ENCODE data around the gene C1QL1. TPM values are rescaled to one million over a fixed set of nuclear protein-coding genes. Genes with fewer than 3 reads are reported as not detected.
A peak's percentile ranks its signal among the peaks of the same experiment; 100 is the strongest.

The C1QL1 gene
- total and polyA plus RNA-seq, 2 of the 13 experiments (the other 11 are each of a cell fraction or from before 2014, with no cell fraction given): 0.11 TPM

DNA sequence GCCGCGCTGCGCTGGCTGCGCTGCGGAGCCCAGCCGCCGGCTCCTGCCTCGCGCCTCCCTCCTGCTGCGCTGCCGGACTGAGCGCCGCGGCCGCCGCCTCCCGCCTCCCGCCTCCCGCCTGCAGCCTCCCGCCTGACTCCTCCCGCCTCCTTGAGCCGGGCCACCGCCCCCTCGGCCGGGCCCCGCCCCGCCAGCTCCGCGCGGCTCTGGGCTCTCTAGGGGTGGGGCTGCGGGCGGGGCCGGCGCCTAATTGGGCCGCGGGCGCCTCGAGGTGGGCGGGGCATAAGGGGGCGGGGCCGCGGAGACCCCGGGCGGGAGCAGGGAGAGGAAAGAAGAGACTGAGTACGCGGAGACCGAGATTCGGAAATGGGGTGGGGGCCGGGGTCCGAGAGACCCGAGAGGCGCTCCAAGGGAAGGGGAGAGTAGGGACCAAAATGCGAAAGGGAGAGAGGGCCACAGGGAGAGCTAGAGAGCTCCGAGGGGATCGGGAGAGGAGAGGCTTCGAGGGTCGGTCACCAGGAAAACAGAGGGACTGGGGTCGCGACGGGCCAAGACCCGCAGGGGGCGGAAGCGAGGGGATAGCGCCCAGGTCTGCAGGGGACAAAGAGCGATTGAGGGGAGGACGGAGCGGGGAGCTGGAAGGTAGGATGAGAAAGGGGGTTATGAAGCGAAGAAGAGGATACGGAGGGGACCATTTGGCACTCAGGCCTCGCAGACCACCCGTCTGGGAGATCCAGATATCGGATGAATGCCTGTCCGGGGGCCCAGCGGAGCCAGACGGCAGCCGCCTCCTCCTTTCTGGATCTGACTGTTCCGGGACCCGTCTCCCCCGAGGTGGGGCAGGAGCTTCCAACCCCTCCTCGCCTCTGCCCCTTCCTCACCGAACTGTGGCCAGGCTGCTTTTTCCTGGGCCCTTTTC, at the start of gene C1QL1 (continued):
- TF ChIP-seq, protein P1, sequence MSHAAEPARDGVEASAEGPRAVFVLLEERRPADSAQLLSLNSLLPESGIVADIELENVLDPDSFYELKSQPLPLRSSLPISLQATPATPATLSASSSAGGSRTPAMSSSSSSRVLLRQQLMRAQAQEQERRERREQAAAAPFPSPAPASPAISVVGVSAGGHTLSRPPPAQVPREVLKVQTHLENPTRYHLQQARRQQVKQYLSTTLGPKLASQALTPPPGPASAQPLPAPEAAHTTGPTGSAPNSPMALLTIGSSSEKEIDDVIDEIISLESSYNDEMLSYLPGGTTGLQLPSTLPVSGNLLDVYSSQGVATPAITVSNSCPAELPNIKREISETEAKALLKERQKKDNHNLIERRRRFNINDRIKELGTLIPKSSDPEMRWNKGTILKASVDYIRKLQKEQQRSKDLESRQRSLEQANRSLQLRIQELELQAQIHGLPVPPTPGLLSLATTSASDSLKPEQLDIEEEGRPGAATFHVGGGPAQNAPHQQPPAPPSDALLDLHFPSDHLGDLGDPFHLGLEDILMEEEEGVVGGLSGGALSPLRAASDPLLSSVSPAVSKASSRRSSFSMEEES (CRISPR knock-in tag; IDR thresholded peaks at IDR 0.05): 0 out of 2 replicates have a peak, but pooled peaks have one; percentile 14
- no peak for TF ChIP-seq ZNF343 (CRISPR knock-in tag; IDR thresholded peaks at IDR 0.05)
- 0 out of 2 replicates have a peak, but pooled peaks have one; percentile 31 for TF ChIP-seq ZNF329 (CRISPR knock-in tag; IDR thresholded peaks at IDR 0.05; ENCODE audit: low read depth)
- TF ChIP-seq, protein P2, sequence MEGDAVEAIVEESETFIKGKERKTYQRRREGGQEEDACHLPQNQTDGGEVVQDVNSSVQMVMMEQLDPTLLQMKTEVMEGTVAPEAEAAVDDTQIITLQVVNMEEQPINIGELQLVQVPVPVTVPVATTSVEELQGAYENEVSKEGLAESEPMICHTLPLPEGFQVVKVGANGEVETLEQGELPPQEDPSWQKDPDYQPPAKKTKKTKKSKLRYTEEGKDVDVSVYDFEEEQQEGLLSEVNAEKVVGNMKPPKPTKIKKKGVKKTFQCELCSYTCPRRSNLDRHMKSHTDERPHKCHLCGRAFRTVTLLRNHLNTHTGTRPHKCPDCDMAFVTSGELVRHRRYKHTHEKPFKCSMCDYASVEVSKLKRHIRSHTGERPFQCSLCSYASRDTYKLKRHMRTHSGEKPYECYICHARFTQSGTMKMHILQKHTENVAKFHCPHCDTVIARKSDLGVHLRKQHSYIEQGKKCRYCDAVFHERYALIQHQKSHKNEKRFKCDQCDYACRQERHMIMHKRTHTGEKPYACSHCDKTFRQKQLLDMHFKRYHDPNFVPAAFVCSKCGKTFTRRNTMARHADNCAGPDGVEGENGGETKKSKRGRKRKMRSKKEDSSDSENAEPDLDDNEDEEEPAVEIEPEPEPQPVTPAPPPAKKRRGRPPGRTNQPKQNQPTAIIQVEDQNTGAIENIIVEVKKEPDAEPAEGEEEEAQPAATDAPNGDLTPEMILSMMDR (CRISPR knock-in tag; IDR thresholded peaks at IDR 0.05): peak; percentile 65
- no peak for TF ChIP-seq NFKBIZ (CRISPR knock-in tag; IDR thresholded peaks at IDR 0.05)
- peak; percentile 47; the same call in 1 of the 2 replicates for TF ChIP-seq ZBTB7B (CRISPR knock-in tag; IDR thresholded peaks at IDR 0.05)
- peak; percentile 22 for TF ChIP-seq YY1 (IDR thresholded peaks at IDR 0.05; ENCODE audit: insufficient read depth, insufficient replicate concordance, low read depth, low read length)
- peak; percentile 34; the same call in 1 of the 2 replicates for TF ChIP-seq ZNF547 (CRISPR knock-in tag; IDR thresholded peaks at IDR 0.05)
- peak; percentile 8; the same call in 1 of the 2 replicates for TF ChIP-seq MTA1 (CRISPR knock-in tag; IDR thresholded peaks at IDR 0.05; ENCODE audit: borderline replicate concordance)
- TF ChIP-seq ZBTB7A (CRISPR knock-in tag; IDR thresholded peaks at IDR 0.05): peak; percentile 67; the same call in 1 of the 2 replicates
- TF ChIP-seq AHR (CRISPR knock-in tag; IDR thresholded peaks at IDR 0.05): 0 out of 2 replicates have a peak, but pooled peaks have one; percentile 75
- TF ChIP-seq ASH2L (IDR thresholded peaks at IDR 0.05; ENCODE audit: insufficient read length, low read depth, low read length): peak; percentile 23
- TF ChIP-seq SP4 (CRISPR knock-in tag; IDR thresholded peaks at IDR 0.05): peak; percentile 81
- peak; percentile 22; the same call in 1 of the 3 replicates for TF ChIP-seq MXI1 (IDR thresholded peaks at IDR 0.05; ENCODE audit: borderline replicate concordance, low read depth, low read length)
- peak; percentile 34; the same call in 1 of the 2 replicates for TF ChIP-seq ZNF501 (CRISPR knock-in tag; IDR thresholded peaks at IDR 0.05)
- TF ChIP-seq SALL1 (CRISPR knock-in tag; IDR thresholded peaks at IDR 0.05): peak; percentile 34; the same call in 1 of the 2 replicates
- 0 out of 2 replicates have a peak, but pooled peaks have one; percentile 53 for TF ChIP-seq ZNF451 (CRISPR knock-in tag; IDR thresholded peaks at IDR 0.05)
- no peak for TF ChIP-seq CENPT (CRISPR knock-in tag; IDR thresholded peaks at IDR 0.05; ENCODE audit: low read depth)
- TF ChIP-seq PTBP1 (IDR thresholded peaks at IDR 0.05; ENCODE audit: low read depth, low read length, poor library complexity, severe bottlenecking): no peak
- TF ChIP-seq, protein P3, sequence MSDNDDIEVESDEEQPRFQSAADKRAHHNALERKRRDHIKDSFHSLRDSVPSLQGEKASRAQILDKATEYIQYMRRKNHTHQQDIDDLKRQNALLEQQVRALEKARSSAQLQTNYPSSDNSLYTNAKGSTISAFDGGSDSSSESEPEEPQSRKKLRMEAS (IDR thresholded peaks at IDR 0.05): peak; percentile 90
- TF ChIP-seq ZNF558 (CRISPR knock-in tag; IDR thresholded peaks at IDR 0.05; ENCODE audit: borderline replicate concordance): peak; percentile 32; the same call in 1 of the 2 replicates
- TF ChIP-seq HNRNPLL (IDR thresholded peaks at IDR 0.05; ENCODE audit: low read depth, low read length, poor library complexity, severe bottlenecking): peak; percentile 60
- TF ChIP-seq, protein P4, sequence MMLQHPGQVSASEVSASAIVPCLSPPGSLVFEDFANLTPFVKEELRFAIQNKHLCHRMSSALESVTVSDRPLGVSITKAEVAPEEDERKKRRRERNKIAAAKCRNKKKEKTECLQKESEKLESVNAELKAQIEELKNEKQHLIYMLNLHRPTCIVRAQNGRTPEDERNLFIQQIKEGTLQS (CRISPR knock-in tag; IDR thresholded peaks at IDR 0.05): peak; percentile 19; the same call in 1 of the 2 replicates
- TF ChIP-seq, protein P5, sequence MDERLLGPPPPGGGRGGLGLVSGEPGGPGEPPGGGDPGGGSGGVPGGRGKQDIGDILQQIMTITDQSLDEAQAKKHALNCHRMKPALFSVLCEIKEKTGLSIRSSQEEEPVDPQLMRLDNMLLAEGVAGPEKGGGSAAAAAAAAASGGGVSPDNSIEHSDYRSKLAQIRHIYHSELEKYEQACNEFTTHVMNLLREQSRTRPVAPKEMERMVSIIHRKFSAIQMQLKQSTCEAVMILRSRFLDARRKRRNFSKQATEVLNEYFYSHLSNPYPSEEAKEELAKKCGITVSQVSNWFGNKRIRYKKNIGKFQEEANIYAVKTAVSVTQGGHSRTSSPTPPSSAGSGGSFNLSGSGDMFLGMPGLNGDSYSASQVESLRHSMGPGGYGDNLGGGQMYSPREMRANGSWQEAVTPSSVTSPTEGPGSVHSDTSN (CRISPR knock-in tag; IDR thresholded peaks at IDR 0.05): no peak

All from HepG2 (cell line).